Stomach (tissue), 9 donors: ENCODE data around the gene DLGAP1. TPM values are rescaled to one million over a fixed set of nuclear protein-coding genes. Genes with fewer than 3 reads are reported as not detected.

ENCODE experiments used
- DNase-seq, 2 donors: peaks; one replicate each; pipeline versions ENCODE4 v3.0.0 to v3.0.0-alpha.2; 2013 to 2019
- H3K27ac ChIP-seq, 5 donors: fragments of 200-600 bp in 4 of 5; sonication (generic) in 4 of 5; one replicate each; pipeline ENCODE4 v1.5.1; 2013 to 2019; ENCODE audit warnings: mild to moderate bottlenecking in 1 of 5, moderate library complexity in 1 of 5
- H3K27me3 ChIP-seq, 3 donors: fragments of 200-600 bp; sonication (generic); one replicate each; pipeline ENCODE4 v1.5.1; 2017 to 2019; ENCODE audit warnings: mixed run types in 1 of 3
- H3K36me3 ChIP-seq, 4 donors: fragments of 200-600 bp; sonication (generic); 1 replicate in 3 of 4; 2 replicates in 1 of 4; pipeline ENCODE4 v1.5.1; 2016 to 2019
- H3K4me1 ChIP-seq, 4 donors: fragments of 200-600 bp; sonication (generic); one replicate each; pipeline ENCODE4 v1.5.1; 2016 to 2019
- H3K4me3 ChIP-seq, 4 donors: fragments of 200-600 bp; sonication (generic) in 3 of 4; one replicate each; pipeline ENCODE4 v1.5.1; 2016 to 2019; ENCODE audit warnings: mild to moderate bottlenecking in 1 of 4
- H3K9me3 ChIP-seq, 4 donors: fragments of 200-600 bp; sonication (generic); one replicate each; pipeline ENCODE4 v1.5.1; 2016 to 2019
- CTCF ChIP-seq, 7 experiments: fragments of 450-650 bp in 4 of 7; fragments of 200-600 bp in 3 of 7; sonication (generic) in 3 of 7; IDR thresholded peaks; one replicate each; pipeline ENCODE4 v1.5.1; 2016 to 2019; ENCODE audit warnings: antibody characterized with exemption in 7 of 7, control low read depth in 2 of 7, mild to moderate bottlenecking in 1 of 7
- EP300 ChIP-seq: sonication (generic); formaldehyde crosslinking; IDR thresholded peaks from one replicate; pipeline ENCODE4 v1.6.1; 2017; ENCODE audit warnings: antibody characterized with exemption
- POLR2A ChIP-seq, 4 donors: fragments of 450-650 bp; IDR thresholded peaks; one replicate each; pipeline ENCODE4 v1.6.1; 2016; ENCODE audit warnings: antibody characterized with exemption in 4 of 4, control low read depth in 2 of 4, mild to moderate bottlenecking in 1 of 4, moderate library complexity in 1 of 4
- POLR2AphosphoS5 ChIP-seq, 3 donors: sonication (generic); formaldehyde crosslinking; IDR thresholded peaks; one replicate each; pipeline ENCODE4 v1.6.1; 2016; ENCODE audit warnings: antibody characterized with exemption in 3 of 3
- WGBS, 5 donors: extraction: QIAGEN DNeasy Blood & Tissue Kit in 3 of 5; methylation state at CpG; one replicate each; pipeline versions ENCODE4 v1.1.5 to v1.1.7; 2013 to 2018; 5-methylcytosine and 5-hydroxymethylcytosine counted together
- intact Hi-C: fragments of 100-400 bp; cut with DNase I; formaldehyde crosslinking; loops from one replicate; pipeline ENCODE4 v1.15.1; 2023; ENCODE audit warnings: low total_unique reads
- polyA plus RNA-seq, 3 donors: library from polyadenylated mRNA; stranded (reverse); fragments of 200-250 nt; gene quantifications; one replicate each; pipeline ENCODE4 v1.2.3, GENCODE V29; 2013
- total RNA-seq, 5 donors: library from RNA; depleted of rRNA; stranded (reverse); fragments of >200 nt; gene quantifications; one replicate each; pipeline versions ENCODE4 v1.1.0 to v1.2.3, GENCODE V29; 2014 to 2016
- donor health status: healthy with polysubstance abuse.
- donor health status: Bipolar disorder and iron deficiency.
- donor health status: healthy.

Gene DLGAP1
- total and polyA plus RNA-seq, 8 donors: 0.06 to 7.0 (median 1.3) TPM; not detected in 1

GRCh38 chr18:3911413-3911812, 543.7 kb downstream of the DLGAP1 start:
- intact Hi-C loops: no loop called here
- no peaks in the 10 kb centered on the region for H3K4me1 ChIP-seq
- no peak overlapping the region for H3K4me3 ChIP-seq
- H3K27ac ChIP-seq: no peak overlapping the region
- no peaks in the 10 kb centered on the region for H3K36me3 ChIP-seq
- TF ChIP-seq EP300 (no peak), POLR2AphosphoS5 (IDR thresholded peaks at IDR 0.05) (no peak), CTCF (IDR thresholded peaks at IDR 0.05) (no peak), POLR2A (IDR thresholded peaks at IDR 0.05) (no peak)
- no peaks in the 10 kb centered on the region for H3K9me3 ChIP-seq
- DNase-seq: no peak
- no peaks in the 10 kb centered on the region for H3K27me3 ChIP-seq

DNA sequence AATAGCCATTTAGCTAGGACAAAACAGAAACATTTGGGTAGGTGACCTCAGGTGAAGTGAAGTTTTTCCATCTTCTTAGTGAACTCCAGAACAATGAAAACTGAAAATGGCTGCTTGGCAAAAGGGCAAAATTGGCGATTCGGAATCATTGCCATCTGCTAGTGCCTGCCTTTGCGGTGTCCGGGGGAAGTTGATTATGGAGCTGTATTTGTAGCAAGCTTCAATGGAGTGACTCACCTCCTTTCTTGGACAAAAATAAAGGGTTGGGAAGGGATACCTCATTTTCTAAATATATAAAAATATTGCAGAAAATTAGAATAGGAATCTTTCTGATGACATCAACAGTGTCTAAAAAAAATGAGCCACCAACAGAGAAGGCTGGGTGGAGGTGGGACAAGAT, 544.6 kb downstream of the DLGAP1 start:
- 82 to 93% (median 91%) methylated on average over 4 of the region's 4 CpGs for WGBS, 5 donors
- no peaks in the 10 kb centered on the region for H3K9me3 ChIP-seq

GRCh38 chr18:3907955-3908354, 547.2 kb downstream of the DLGAP1 start:
- Histone ChIP-seq H3K9me3 (no peaks in the 10 kb centered on the region), H3K27ac (no peak overlapping the region), H3K4me1 (no peaks in the 10 kb centered on the region), H3K4me3 (no peak overlapping the region), H3K27me3 (no peaks in the 10 kb centered on the region), H3K36me3 (no peaks in the 10 kb centered on the region)
- DNase-seq: no peak
- no peak for TF ChIP-seq POLR2A (IDR thresholded peaks at IDR 0.05)
- TF ChIP-seq POLR2AphosphoS5 (IDR thresholded peaks at IDR 0.05): no peak
- no peak for TF ChIP-seq CTCF (IDR thresholded peaks at IDR 0.05)
- no peak for TF ChIP-seq EP300
- intact Hi-C loops: no loop called here

More for the DNA sequence above, 544.6 kb downstream of the DLGAP1 start:
- DNase-seq: no peak
- intact Hi-C loops: no loop called here
- Histone ChIP-seq H3K36me3 (no peaks in the 10 kb centered on the region), H3K27ac (no peak overlapping the region), H3K4me3 (no peak overlapping the region), H3K27me3 (no peaks in the 10 kb centered on the region), H3K4me1 (no peaks in the 10 kb centered on the region)
- TF ChIP-seq EP300 (no peak), CTCF (IDR thresholded peaks at IDR 0.05) (no peak), POLR2A (IDR thresholded peaks at IDR 0.05) (no peak), POLR2AphosphoS5 (IDR thresholded peaks at IDR 0.05) (no peak)

- Histone ChIP-seq H3K9me3 (no peaks in the 10 kb centered on the region), H3K27me3 (no peaks in the 10 kb centered on the region), H3K36me3 (no peaks in the 10 kb centered on the region), H3K27ac (no peak overlapping the region), H3K4me1 (no peaks in the 10 kb centered on the region), H3K4me3 (no peak overlapping the region)
- TF ChIP-seq EP300 (no peak), POLR2AphosphoS5 (IDR thresholded peaks at IDR 0.05) (no peak), CTCF (IDR thresholded peaks at IDR 0.05) (no peak), POLR2A (IDR thresholded peaks at IDR 0.05) (no peak)
- 38 to 51% (median 47%) methylated on average over 3 of the region's 3 CpGs for WGBS, 5 donors
- DNase-seq: no peak
- intact Hi-C loops: no loop called here
Observed at GRCh38 chr18:3906116-3906750, 548.9 kb downstream of the DLGAP1 start.
